ENCODE measurements around the gene FGF8.

DNA sequence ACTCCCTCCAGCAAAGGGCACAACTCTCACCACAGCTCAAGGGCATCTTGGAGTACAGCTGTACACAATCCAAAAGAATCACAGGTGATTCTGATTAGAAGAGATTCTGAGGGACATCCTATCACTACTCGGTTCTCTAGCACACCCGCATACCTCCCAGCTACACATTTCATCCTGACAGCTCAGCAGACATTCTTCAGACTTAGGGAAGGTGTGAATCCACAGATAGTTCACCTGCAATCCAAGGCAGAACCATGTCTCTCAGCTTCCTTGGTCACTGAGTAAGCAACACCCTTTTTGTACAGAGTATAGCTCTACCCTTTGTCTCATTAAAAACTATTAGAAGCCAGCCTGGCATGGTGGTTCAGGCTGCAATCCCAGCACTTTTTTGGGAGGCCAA, 54.1 kb downstream of the FGF8 start:
- TF ChIP-seq, protein P1, sequence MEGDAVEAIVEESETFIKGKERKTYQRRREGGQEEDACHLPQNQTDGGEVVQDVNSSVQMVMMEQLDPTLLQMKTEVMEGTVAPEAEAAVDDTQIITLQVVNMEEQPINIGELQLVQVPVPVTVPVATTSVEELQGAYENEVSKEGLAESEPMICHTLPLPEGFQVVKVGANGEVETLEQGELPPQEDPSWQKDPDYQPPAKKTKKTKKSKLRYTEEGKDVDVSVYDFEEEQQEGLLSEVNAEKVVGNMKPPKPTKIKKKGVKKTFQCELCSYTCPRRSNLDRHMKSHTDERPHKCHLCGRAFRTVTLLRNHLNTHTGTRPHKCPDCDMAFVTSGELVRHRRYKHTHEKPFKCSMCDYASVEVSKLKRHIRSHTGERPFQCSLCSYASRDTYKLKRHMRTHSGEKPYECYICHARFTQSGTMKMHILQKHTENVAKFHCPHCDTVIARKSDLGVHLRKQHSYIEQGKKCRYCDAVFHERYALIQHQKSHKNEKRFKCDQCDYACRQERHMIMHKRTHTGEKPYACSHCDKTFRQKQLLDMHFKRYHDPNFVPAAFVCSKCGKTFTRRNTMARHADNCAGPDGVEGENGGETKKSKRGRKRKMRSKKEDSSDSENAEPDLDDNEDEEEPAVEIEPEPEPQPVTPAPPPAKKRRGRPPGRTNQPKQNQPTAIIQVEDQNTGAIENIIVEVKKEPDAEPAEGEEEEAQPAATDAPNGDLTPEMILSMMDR (IDR thresholded peaks at IDR 0.05): no peak
- TF ChIP-seq POLR2AphosphoS5 (IDR thresholded peaks at IDR 0.05): no peak
- no peak for TF ChIP-seq POLR2A (IDR thresholded peaks at IDR 0.05)
- no peak for TF ChIP-seq EP300 (IDR thresholded peaks at IDR 0.05)
